OCI-LY7 (cell line): ENCODE results near the gene FHOD3. TPM values are rescaled to one million over a fixed set of nuclear protein-coding genes. Genes with fewer than 3 reads are reported as not detected.

Experiments used
- BruUV-seq: library from RNA; stranded (reverse); fragments of 400-500 nt; replicated peaks from 2 replicates; lab custom pipeline; 2021; lab: Mats Ljungman, UMichigan
- CTCF ChIA-PET: fragments of 300-600 bp; sonication (Branson Sonifier 250); formaldehyde crosslinking; loops from one replicate; lab custom pipeline; 2022; ENCODE audit warnings: antibody characterized with exemption; ENCODE audit not compliant: unreplicated experiment; lab: Charles Lee
- POLR2A ChIA-PET: fragments of 300-600 bp; sonication (Branson Sonifier 250); formaldehyde crosslinking; loops from one replicate; lab custom pipeline; 2022; ENCODE audit warnings: antibody characterized with exemption; lab: Charles Lee
- DNase-seq: peaks from one replicate; pipeline ENCODE4 v3.0.0-alpha.2; 2015; ENCODE audit warnings: low spot score
- H2AFZ ChIP-seq: fragments of 200-600 bp; sonication (generic), shearing (Covaris generic); 2 replicates; pipeline ENCODE4 v1.6.1; 2014; ENCODE audit warnings: mild to moderate bottlenecking, antibody characterized with exemption, low read length, moderate library complexity
- H3K27ac ChIP-seq: fragments of 200-600 bp; sonication (generic); 2 replicates; pipeline ENCODE4 v1.5.1; 2014; ENCODE audit warnings: mixed run types, low read depth, mild to moderate bottlenecking, moderate library complexity, low read length, inconsistent platforms; ENCODE audit not compliant: poor library complexity, severe bottlenecking
- H3K36me3 ChIP-seq: fragments of 200-600 bp; sonication (generic); 2 replicates; pipeline ENCODE4 v1.6.1; 2014; ENCODE audit warnings: mild to moderate bottlenecking, antibody characterized with exemption, low read length, moderate library complexity, mixed read lengths; ENCODE audit not compliant: insufficient read depth
- H3K4me1 ChIP-seq: fragments of 200-600 bp; sonication (generic); 2 replicates; pipeline ENCODE4 v1.5.1; 2014; ENCODE audit warnings: mild to moderate bottlenecking, low read length; ENCODE audit not compliant: insufficient read depth, poor library complexity, severe bottlenecking
- H3K4me2 ChIP-seq: fragments of 200-600 bp; sonication (generic); 2 replicates; pipeline ENCODE4 v1.6.1; 2014; ENCODE audit warnings: mild to moderate bottlenecking, low read length
- H3K4me3 ChIP-seq: fragments of 200-600 bp; sonication (generic); 2 replicates; pipeline ENCODE4 v1.5.1; 2014; ENCODE audit warnings: mild to moderate bottlenecking, low read depth, low read length; ENCODE audit not compliant: poor library complexity, severe bottlenecking
- H3K79me2 ChIP-seq: fragments of 200-600 bp; sonication (generic); 2 replicates; pipeline ENCODE4 v1.6.1; 2016; ENCODE audit warnings: low read depth, mild to moderate bottlenecking, low read length, moderate library complexity, mixed read lengths; ENCODE audit not compliant: insufficient read depth
- H3K9me2 ChIP-seq: fragments of 200-600 bp; sonication (generic); 2 replicates; pipeline ENCODE4 v1.6.1; 2016; ENCODE audit warnings: mild to moderate bottlenecking, low read length, mixed read lengths; ENCODE audit not compliant: insufficient read depth
- H3K9me3 ChIP-seq: fragments of 200-600 bp; sonication (generic); 2 replicates; pipeline ENCODE4 v1.6.1; 2014; ENCODE audit warnings: mild to moderate bottlenecking, mixed run types, low read length, mixed read lengths
- H4K20me1 ChIP-seq: fragments of 200-600 bp; sonication (generic); 2 replicates; pipeline ENCODE4 v1.6.1; 2014; ENCODE audit warnings: mild to moderate bottlenecking, antibody characterized with exemption, low read length, moderate library complexity, mixed read lengths; ENCODE audit not compliant: insufficient read depth
- CTCF ChIP-seq: fragments of 200-600 bp; sonication (generic); conservative IDR thresholded peaks from 2 replicates; pipeline ENCODE4 v1.5.1; 2014; ENCODE audit warnings: mild to moderate bottlenecking, antibody characterized with exemption, low read length, moderate library complexity, mixed read lengths
- EZH2phosphoT487 ChIP-seq: fragments of 200-600 bp; sonication (generic); IDR thresholded peaks from 2 replicates; pipeline ENCODE4 v1.6.1; 2018; ENCODE audit warnings: low read depth, borderline replicate concordance, mild to moderate bottlenecking, mixed run types, antibody characterized with exemption, low read length, moderate library complexity, mixed read lengths
- intact Hi-C: fragments of 100-400 bp; cut with micrococcal nuclease; formaldehyde crosslinking; loops from one replicate; pipeline ENCODE4 v1.10.0; 2022; ENCODE audit not compliant: unreplicated experiment
- total RNA-seq, 2 experiments: library from RNA; depleted of rRNA in 1 of 2; stranded (reverse); fragments of >200 nt in 1 of 2; shearing (Covaris generic) in 1 of 2; gene quantifications; 2 replicates each; pipeline ENCODE4 v1.2.3, GENCODE V29; 2014 to 2022

Gene FHOD3
- total RNA-seq, 2 experiments from 2014 or later, result 0.06 to 2.4 TPM

DNA sequence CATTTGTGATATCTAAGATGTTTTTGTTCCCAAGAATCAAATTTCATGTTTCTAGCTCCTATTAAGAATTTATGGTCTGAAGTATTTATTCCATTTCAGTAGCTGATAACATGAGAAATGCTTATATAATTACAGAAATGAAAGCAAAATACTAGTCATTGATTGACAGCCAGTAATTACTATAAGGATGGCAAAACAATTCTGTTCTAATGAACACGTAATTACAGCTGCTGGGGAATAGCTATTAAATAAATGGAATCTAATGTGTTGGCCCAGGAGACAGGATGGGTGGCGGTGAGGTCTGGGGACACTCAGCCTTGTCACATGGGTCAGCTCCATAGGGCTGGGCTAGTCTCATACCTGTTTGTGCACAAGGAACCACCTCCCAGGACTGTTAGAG, 263.5 kb downstream of the FHOD3 start:
- Histone ChIP-seq H3K79me2 (no peaks in the 10 kb centered on the region), H3K36me3 (no peaks in the 10 kb centered on the region), H3K9me3 (no peaks in the 10 kb centered on the region), H3K27ac (no peak overlapping the region), H4K20me1 (no peaks in the 10 kb centered on the region), H3K4me1 (no peaks in the 10 kb centered on the region), H2AFZ (no peak overlapping the region), H3K4me2 (no peak overlapping the region), H3K4me3 (no peak overlapping the region), H3K9me2 (no peaks in the 10 kb centered on the region)
- ChIA-PET CTCF (no interaction called here), POLR2A (interaction anchor here (0.7 kb wide), 1 partner anchor 158 kb away, joined by 3 read pairs; no protein-coding TSS in a partner anchor)
- no TSS peak for BruUV-seq
- DNase-seq, result no peak
- TF ChIP-seq CTCF, result no peak
- no peak for TF ChIP-seq EZH2phosphoT487
- intact Hi-C loops, result no loop called here

DNA sequence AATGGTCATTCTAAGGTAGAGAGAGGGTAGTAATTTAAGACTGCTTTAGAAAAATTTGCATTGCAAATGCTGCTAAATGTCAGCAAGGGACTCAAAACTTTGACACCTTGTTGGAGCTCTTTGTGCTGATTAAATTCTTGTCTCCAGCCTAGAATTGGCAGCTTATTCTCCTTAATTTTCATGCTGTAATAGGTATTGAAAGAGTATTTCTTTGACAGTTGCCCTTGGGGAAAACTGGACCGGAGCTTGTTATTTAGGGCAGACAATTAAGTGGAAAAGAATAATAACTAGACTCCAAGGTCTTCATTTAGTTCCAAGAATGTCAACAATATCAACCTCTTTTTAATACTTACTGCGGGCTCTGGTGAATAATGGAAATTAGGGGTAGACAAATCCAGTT, 267.3 kb downstream of the FHOD3 start:
- Histone ChIP-seq H3K4me2 (no peak overlapping the region), H3K27ac (no peak overlapping the region), H2AFZ (no peak overlapping the region), H3K4me3 (no peak overlapping the region), H3K36me3 (no peaks in the 10 kb centered on the region), H3K9me2 (no peaks in the 10 kb centered on the region), H4K20me1 (no peaks in the 10 kb centered on the region), H3K9me3 (no peaks in the 10 kb centered on the region), H3K79me2 (no peaks in the 10 kb centered on the region), H3K4me1 (no peaks in the 10 kb centered on the region)
- no TSS peak for BruUV-seq
- no peak for DNase-seq
- POLR2A ChIA-PET, result no interaction called here
- intact Hi-C loops, result no loop called here
- CTCF ChIA-PET, result no interaction called here
- TF ChIP-seq EZH2phosphoT487 (no peak), CTCF (no peak)

- Histone ChIP-seq H3K9me2 (no peaks in the 10 kb centered on the region), H4K20me1 (no peaks in the 10 kb centered on the region), H3K4me3 (no peak overlapping the region), H3K4me1 (no peaks in the 10 kb centered on the region), H3K9me3 (no peaks in the 10 kb centered on the region), H3K79me2 (no peaks in the 10 kb centered on the region), H3K27ac (no peak overlapping the region), H3K4me2 (no peak overlapping the region), H2AFZ (no peak overlapping the region), H3K36me3 (no peaks in the 10 kb centered on the region)
- intact Hi-C loops, result no loop called here
- DNase-seq, result no peak
- TF ChIP-seq EZH2phosphoT487 (no peak), CTCF (no peak)
- ChIA-PET CTCF (no interaction called here), POLR2A (interaction anchor here (0.7 kb wide), 1 partner anchor 96 kb away, joined by 3 read pairs; no protein-coding TSS in a partner anchor)
- BruUV-seq, result no TSS peak
These were observed 270.3 kb downstream of the FHOD3 start for GRCh38 chr18:36567800-36568199.
